Transverse colon (tissue), 3 donors: ENCODE results near the gene CFAP97.

ENCODE experiments used
- POLR2A ChIP-seq: fragments of 450-650 bp; IDR thresholded peaks from one replicate; pipeline ENCODE4 v1.6.1; 2016; ENCODE audit warnings: antibody characterized with exemption, mild to moderate bottlenecking, moderate library complexity
- TF ChIP-seq, protein P1 (sequence below), 5 experiments: fragments of 200-600 bp in 3 of 5; fragments of 450-650 bp in 2 of 5; sonication (generic) in 3 of 5; IDR thresholded peaks; 1 replicate in 2 of 5; 2 replicates in 3 of 5; pipeline ENCODE4 v1.5.1; 2016 to 2017; ENCODE audit warnings: antibody characterized with exemption in 5 of 5, inconsistent platforms in 3 of 5, mild to moderate bottlenecking in 2 of 5, moderate library complexity in 1 of 5

DNA sequence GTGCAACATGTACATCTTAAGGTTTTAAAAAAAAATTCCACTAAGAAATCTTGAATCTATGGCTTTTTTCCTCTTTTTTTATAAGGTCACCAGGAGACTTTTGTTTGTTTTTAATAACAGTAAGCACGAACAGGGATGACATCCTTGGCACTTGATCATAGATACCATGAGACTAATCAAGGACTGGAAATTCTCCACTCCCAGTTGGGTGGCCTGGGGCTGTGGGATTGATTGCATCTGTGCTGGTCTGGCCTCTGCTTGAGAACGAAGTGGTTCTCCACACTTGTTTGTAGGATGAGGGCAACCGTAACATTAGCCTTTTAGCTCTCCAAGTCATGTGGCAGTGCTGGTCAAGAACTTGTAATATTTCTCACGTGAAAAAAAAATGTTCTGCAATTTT lies 41.0 kb upstream of the CFAP97 start:
- TF ChIP-seq, protein P1, sequence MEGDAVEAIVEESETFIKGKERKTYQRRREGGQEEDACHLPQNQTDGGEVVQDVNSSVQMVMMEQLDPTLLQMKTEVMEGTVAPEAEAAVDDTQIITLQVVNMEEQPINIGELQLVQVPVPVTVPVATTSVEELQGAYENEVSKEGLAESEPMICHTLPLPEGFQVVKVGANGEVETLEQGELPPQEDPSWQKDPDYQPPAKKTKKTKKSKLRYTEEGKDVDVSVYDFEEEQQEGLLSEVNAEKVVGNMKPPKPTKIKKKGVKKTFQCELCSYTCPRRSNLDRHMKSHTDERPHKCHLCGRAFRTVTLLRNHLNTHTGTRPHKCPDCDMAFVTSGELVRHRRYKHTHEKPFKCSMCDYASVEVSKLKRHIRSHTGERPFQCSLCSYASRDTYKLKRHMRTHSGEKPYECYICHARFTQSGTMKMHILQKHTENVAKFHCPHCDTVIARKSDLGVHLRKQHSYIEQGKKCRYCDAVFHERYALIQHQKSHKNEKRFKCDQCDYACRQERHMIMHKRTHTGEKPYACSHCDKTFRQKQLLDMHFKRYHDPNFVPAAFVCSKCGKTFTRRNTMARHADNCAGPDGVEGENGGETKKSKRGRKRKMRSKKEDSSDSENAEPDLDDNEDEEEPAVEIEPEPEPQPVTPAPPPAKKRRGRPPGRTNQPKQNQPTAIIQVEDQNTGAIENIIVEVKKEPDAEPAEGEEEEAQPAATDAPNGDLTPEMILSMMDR (IDR thresholded peaks at IDR 0.05) = no peak
- TF ChIP-seq POLR2A = no peak
